Measurements from ENCODE around the gene DPP6. TPM values are rescaled to one million over a fixed set of nuclear protein-coding genes. Genes with fewer than 3 reads are reported as not detected.

Gene DPP6
- total and polyA plus RNA-seq, 9 of the 15 experiments (the other 6 are each of a cell fraction or from before 2014, with no cell fraction given) = not detected

- no peak overlapping the region for H2AFZ ChIP-seq (ENCODE audit: low read depth, low read length)
- in situ Hi-C loops (cut with MboI) = no loop called here
- no peaks in the 10 kb centered on the region for H3K9me3 ChIP-seq (replicated peaks; ENCODE audit: control insufficient read depth, insufficient read depth, low read depth, low read length)
- DNase-seq (ENCODE audit: extremely low read depth in 1 of 4, low spot score in 3 of 4) (no peak), FAIRE-seq (no peak), ATAC-seq (no peak)
- ChIA-PET CTCF (ENCODE audit: low intra/inter-chr PET ratio) (no interaction called here), POLR2A (interaction anchor here (1.3 kb wide), 1 partner anchor 11 kb away, joined by 3 read pairs; no protein-coding TSS in a partner anchor)
- H3K4me3 ChIP-seq = no peak overlapping the region
- no peak for TF ChIP-seq PKNOX1 (IDR thresholded peaks at IDR 0.05)
- TF ChIP-seq ZBTB17 (CRISPR knock-in tag; IDR thresholded peaks at IDR 0.05) = no peak
- no peak for TF ChIP-seq SPI1 (IDR thresholded peaks at IDR 0.05; ENCODE audit: borderline replicate concordance, low read depth, low read length)
- under 1% methylated on average over 7 of the region's 7 CpGs for WGBS (ENCODE audit: insufficient coverage, low coverage, missing lambda C conversion rate)
- H3K36me3 ChIP-seq (ENCODE audit: control insufficient read depth, insufficient read depth, low read length) = no peaks in the 10 kb centered on the region
- H3K4me2 ChIP-seq (ENCODE audit: insufficient read depth, low read length) = no peak overlapping the region
- no peaks in the 10 kb centered on the region for H3K79me2 ChIP-seq (ENCODE audit: control insufficient read depth, insufficient read depth, low read length)
- intact Hi-C loops (cut with micrococcal nuclease) = no loop called here
- H3K27me3 ChIP-seq (ENCODE audit: control insufficient read depth in 2 of 2, insufficient read depth in 2 of 2, low read length in 2 of 2) = peaks cover 23 to 32% of the 10 kb centered on the region in 2 experiments; a peak in 4 of 5 replicates
- no peaks in the 10 kb centered on the region for H3K4me1 ChIP-seq (replicated peaks in 1 of 2; ENCODE audit: control insufficient read depth in 2 of 2, insufficient read depth in 2 of 2, low read length in 2 of 2)
- H3K9ac ChIP-seq (ENCODE audit: insufficient read depth in 1 of 2, low read depth in 2 of 2, low read length in 2 of 2) = no peak overlapping the region
- no peaks in the 10 kb centered on the region for H4K20me1 ChIP-seq (replicated peaks; ENCODE audit: control insufficient read depth, insufficient read depth, low read length)
- H3K27ac ChIP-seq (ENCODE audit: extremely low read depth, low read depth, low read length) = no peak overlapping the region
- H3K9me1 ChIP-seq (ENCODE audit: control insufficient read depth, insufficient read depth, low read length) = no peaks in the 10 kb centered on the region
- BruUV-seq (replicated peaks) = no TSS peak
These were observed 149.8 kb downstream of the DPP6 start for GRCh38 chr7:154202002-154202401.

GRCh38 chr7:154204046-154204445 is 151.8 kb downstream of the DPP6 start:
- Histone ChIP-seq H2AFZ (ENCODE audit: low read depth, low read length) (no peak overlapping the region), H3K4me2 (ENCODE audit: insufficient read depth, low read length) (no peak overlapping the region), H3K36me3 (ENCODE audit: control insufficient read depth, insufficient read depth, low read length) (no peaks in the 10 kb centered on the region), H3K4me1 (replicated peaks in 1 of 2; ENCODE audit: control insufficient read depth in 2 of 2, insufficient read depth in 2 of 2, low read length in 2 of 2) (no peaks in the 10 kb centered on the region), H3K9me3 (replicated peaks; ENCODE audit: control insufficient read depth, insufficient read depth, low read depth, low read length) (no peaks in the 10 kb centered on the region), H3K79me2 (ENCODE audit: control insufficient read depth, insufficient read depth, low read length) (no peaks in the 10 kb centered on the region), H3K27me3 (ENCODE audit: control insufficient read depth in 2 of 2, insufficient read depth in 2 of 2, low read length in 2 of 2) (peaks cover 23 to 30% of the 10 kb centered on the region in 2 experiments; a peak in 4 of 5 replicates), H3K9ac (ENCODE audit: insufficient read depth in 1 of 2, low read depth in 2 of 2, low read length in 2 of 2) (no peak overlapping the region), H3K4me3 (no peak overlapping the region), H4K20me1 (replicated peaks; ENCODE audit: control insufficient read depth, insufficient read depth, low read length) (no peaks in the 10 kb centered on the region), H3K27ac (ENCODE audit: extremely low read depth, low read depth, low read length) (no peak overlapping the region), H3K9me1 (ENCODE audit: control insufficient read depth, insufficient read depth, low read length) (no peaks in the 10 kb centered on the region)
- FAIRE-seq = no peak
- TF ChIP-seq TRIM28 (IDR thresholded peaks at IDR 0.05) (no peak), ZFX (CRISPR knock-in tag; IDR thresholded peaks at IDR 0.05) (no peak), ASH1L (IDR thresholded peaks at IDR 0.05; ENCODE audit: borderline replicate concordance, low read depth, partially characterized antibody) (no peak), CBFA2T2 (conservative IDR thresholded peaks at IDR 0.05) (no peak), SIRT6 (IDR thresholded peaks at IDR 0.05; ENCODE audit: low read depth, low read length) (no peak), JUNB (CRISPR knock-in tag; conservative IDR thresholded peaks at IDR 0.05) (no peak), SPI1 (IDR thresholded peaks at IDR 0.05; ENCODE audit: borderline replicate concordance, low read depth, low read length) (no peak), ELF2 (CRISPR knock-in tag; IDR thresholded peaks at IDR 0.05) (no peak)
- CTCF ChIA-PET (ENCODE audit: low intra/inter-chr PET ratio) = no interaction called here
- BruUV-seq (replicated peaks) = no TSS peak
- intact Hi-C loops (cut with micrococcal nuclease) = no loop called here
- POLR2A ChIA-PET = no interaction called here
- WGBS (ENCODE audit: insufficient coverage, low coverage, missing lambda C conversion rate) = 0% methylated on average over 4 of the region's 4 CpGs
- DNase-seq (ENCODE audit: extremely low read depth in 1 of 4, low spot score in 3 of 4) = no peak
- in situ Hi-C loops (cut with MboI) = no loop called here
- ATAC-seq = no peak
